Measurements from ENCODE around the gene SMURF1.

SMURF1 gene

DNA sequence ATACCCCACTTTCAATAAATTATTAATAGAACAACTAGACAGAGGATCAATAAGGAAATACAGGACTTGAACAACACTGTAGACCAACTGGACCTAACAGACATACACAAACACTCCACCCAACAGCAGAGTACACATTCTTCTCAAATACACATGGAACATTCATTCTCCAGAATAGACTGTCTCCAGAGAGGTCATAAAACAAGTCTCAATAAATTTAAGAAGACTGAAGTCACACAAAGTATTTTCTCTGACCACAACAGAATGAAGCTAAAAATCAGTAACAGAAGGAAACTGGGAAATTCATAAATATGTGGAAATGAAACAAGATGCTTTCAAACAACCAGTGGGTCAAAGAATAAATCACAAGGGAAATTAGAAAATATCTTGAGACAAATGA is 119.8 kb downstream of the SMURF1 start:
- H3K4me3 ChIP-seq (ENCODE audit: low read length) = no peak overlapping the region
- TF ChIP-seq CTCF (IDR thresholded peaks at IDR 0.05; ENCODE audit: insufficient read depth, low read depth, low read length, missing control alignments) = no peak
- no peak for DNase-seq (ENCODE audit: low read depth)

DNA sequence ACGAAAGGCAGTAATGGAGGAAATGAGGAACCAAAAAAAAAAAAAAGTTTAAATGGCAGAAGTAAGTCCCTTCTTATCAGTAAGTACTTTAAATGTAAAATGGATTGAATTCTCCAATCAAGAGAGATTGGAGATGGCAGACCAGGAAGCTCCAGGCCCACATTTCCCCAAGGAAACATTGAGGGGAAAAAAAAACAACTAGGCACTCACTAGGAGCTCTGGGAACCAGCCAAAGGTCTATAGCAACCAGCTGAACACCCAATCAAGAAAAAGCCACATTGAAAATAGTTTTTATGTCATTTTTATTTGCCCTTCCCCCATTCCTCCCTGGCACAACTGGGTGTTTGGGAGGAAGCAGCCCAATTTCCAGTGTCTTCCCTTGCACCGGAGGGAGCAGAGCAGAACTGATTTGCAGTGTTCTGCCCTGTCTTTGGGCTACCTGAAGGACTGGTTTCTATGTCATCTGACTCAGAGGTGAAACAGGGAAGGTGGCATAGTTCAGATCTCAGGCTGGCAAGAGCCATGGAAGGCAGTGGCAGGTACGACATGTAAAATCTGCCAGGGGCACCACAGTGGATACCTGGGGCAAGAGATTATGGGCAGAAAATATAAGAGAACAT is 121.9 kb downstream of the SMURF1 start:
- no peak for TF ChIP-seq CTCF (IDR thresholded peaks at IDR 0.05; ENCODE audit: insufficient read depth, low read depth, low read length, missing control alignments)
- H3K4me3 ChIP-seq (ENCODE audit: low read length) = no peak overlapping the region
- peak; percentile 51 for DNase-seq (ENCODE audit: low read depth)

DNA sequence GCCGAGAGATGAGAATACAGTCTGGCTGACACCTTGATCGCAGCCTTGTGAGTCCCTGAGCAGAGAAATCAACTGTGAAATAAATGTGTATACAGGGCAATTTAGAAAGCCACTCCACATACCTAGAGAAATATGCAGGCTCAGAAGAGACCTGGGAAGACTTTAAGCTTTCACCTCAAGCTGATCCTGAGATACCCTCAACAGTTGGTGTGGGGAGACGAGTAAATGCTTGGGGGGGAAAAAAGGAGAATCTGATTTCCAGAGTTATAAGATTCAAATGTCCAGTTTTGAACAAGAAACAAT is 123.5 kb downstream of the SMURF1 start:
- no peak overlapping the region for H3K4me3 ChIP-seq (ENCODE audit: low read length)
- DNase-seq (ENCODE audit: low read depth) = no peak
- TF ChIP-seq CTCF (IDR thresholded peaks at IDR 0.05; ENCODE audit: insufficient read depth, low read depth, low read length, missing control alignments) = no peak

GRCh38 chr7:99019523-99020412 is 124.1 kb downstream of the SMURF1 start:
- no peak overlapping the region for H3K4me3 ChIP-seq (ENCODE audit: low read length)
- TF ChIP-seq CTCF (IDR thresholded peaks at IDR 0.05; ENCODE audit: insufficient read depth, low read depth, low read length, missing control alignments) = no peak
- DNase-seq (ENCODE audit: low read depth) = no peak

- DNase-seq (ENCODE audit: low read depth) = no peak
- H3K4me3 ChIP-seq (ENCODE audit: low read length) = no peak overlapping the region
- no peak for TF ChIP-seq CTCF (IDR thresholded peaks at IDR 0.05; ENCODE audit: insufficient read depth, low read depth, low read length, missing control alignments)
These were observed 127.7 kb downstream of the SMURF1 start for GRCh38 chr7:99016196-99016595.

DNA sequence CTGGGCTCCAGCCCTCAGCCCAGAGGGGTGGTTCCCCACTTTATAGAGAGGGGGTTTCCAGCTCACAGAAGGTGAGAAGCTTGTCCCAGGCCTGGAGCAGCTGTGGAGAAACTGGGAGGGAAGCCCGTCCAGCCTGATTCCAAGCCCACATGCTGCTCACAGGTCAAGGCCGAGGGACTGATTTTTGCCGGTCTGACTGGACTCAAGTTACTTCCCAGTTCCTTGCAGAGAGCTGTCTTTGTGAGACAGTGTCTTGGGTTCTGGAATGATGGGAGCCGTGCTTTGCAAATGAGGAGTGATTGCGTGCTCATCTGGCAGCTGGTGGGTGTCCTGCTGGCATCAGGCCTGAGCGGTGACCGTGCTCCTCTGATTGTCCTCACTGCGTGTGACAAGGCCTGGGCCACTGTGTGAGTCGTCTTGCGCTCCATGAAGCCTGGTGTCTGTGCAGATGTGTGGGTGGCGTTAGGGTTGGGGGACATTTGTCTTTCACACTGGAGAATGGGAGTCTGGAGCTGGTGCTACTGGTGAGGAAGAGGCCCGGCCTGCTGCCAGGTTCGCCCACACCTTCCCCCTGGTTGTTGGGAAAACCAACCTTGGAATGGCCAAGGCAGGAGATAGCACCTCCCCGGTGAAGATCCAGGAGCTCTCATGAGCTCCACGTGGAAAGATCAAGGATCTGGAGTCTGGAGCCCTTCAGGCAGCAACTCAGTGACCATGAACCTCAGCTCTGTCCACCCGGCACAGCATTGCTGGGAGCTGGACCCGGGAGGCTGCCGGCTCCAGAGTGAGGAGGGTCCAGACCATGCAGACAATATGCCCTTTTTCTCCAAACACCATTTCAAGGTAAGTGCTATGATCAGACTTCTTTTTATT is 129.6 kb downstream of the SMURF1 start:
- no peak overlapping the region for H3K4me3 ChIP-seq (ENCODE audit: low read length)
- DNase-seq (ENCODE audit: low read depth) = no peak
- no peak for TF ChIP-seq CTCF (IDR thresholded peaks at IDR 0.05; ENCODE audit: insufficient read depth, low read depth, low read length, missing control alignments)

All from epithelial cell of esophagus (primary cell).